Measurements from ENCODE around the gene SUSD3. TPM values are rescaled to one million over a fixed set of nuclear protein-coding genes. Genes with fewer than 3 reads are reported as not detected.

Gene SUSD3
- total and polyA plus RNA-seq, 10 of the 15 experiments (the other 5 are each of a cell fraction or from before 2014, with no cell fraction given): 2.5 to 92.0 (median 31.1) TPM

DNA sequence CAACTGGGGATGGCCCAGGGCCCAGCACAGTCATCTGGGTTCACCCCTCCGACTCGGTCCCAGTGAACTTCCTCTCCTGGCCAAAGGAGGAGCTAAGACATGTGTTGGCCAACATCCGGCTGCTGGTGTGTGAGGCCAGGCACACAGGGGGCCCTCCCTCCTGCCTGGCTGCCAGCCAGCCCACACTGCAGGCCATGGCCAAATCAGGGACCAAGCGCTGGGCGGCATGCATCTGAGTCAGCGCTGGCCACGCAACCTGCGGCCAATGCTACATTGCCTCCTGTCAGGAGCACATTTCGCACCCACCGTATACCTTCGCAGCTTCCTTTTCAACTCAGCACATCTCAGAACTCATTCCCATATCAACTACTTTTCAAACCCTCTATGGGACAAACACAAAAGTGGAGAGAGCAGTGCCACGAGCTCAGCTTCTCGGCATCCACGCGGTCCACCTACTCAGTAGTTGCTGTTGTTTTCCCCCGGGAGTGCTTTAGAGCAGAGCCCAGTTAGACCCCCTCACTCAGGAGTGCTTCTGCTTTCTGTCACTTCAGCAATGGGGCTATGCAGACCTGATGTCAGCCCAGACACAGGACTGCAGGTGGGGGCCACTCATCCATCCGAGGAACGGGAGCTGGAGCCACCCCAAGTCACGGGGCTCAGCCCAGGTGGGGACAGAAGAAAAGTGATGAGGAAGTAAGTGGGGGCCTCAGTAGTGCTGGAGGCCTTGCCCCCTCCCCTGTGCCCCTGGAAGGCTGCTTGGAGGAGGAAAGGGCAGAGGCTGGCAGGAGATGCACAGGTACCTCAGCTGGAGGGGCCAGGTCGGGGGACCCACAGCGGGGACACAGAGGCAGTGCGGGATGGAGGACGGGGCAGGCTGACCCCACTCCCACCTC is 61.7 kb downstream of the SUSD3 start (continued):
- TF ChIP-seq, protein P1, sequence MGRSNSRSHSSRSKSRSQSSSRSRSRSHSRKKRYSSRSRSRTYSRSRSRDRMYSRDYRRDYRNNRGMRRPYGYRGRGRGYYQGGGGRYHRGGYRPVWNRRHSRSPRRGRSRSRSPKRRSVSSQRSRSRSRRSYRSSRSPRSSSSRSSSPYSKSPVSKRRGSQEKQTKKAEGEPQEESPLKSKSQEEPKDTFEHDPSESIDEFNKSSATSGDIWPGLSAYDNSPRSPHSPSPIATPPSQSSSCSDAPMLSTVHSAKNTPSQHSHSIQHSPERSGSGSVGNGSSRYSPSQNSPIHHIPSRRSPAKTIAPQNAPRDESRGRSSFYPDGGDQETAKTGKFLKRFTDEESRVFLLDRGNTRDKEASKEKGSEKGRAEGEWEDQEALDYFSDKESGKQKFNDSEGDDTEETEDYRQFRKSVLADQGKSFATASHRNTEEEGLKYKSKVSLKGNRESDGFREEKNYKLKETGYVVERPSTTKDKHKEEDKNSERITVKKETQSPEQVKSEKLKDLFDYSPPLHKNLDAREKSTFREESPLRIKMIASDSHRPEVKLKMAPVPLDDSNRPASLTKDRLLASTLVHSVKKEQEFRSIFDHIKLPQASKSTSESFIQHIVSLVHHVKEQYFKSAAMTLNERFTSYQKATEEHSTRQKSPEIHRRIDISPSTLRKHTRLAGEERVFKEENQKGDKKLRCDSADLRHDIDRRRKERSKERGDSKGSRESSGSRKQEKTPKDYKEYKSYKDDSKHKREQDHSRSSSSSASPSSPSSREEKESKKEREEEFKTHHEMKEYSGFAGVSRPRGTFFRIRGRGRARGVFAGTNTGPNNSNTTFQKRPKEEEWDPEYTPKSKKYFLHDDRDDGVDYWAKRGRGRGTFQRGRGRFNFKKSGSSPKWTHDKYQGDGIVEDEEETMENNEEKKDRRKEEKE (IDR thresholded peaks at IDR 0.05): no peak
- TF ChIP-seq, protein P2, sequence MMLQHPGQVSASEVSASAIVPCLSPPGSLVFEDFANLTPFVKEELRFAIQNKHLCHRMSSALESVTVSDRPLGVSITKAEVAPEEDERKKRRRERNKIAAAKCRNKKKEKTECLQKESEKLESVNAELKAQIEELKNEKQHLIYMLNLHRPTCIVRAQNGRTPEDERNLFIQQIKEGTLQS (IDR thresholded peaks at IDR 0.05; ENCODE audit: borderline replicate concordance, extremely low read depth, low read depth, low read length): no peak
- TF ChIP-seq MTA3 (IDR thresholded peaks at IDR 0.05; ENCODE audit: borderline replicate concordance, low read length) (no peak), BMI1 (IDR thresholded peaks at IDR 0.05; ENCODE audit: borderline replicate concordance) (no peak), ASH2L (IDR thresholded peaks at IDR 0.05; ENCODE audit: borderline replicate concordance, low read depth) (no peak), ZNF207 (IDR thresholded peaks at IDR 0.05; ENCODE audit: borderline replicate concordance) (no peak), ZZZ3 (IDR thresholded peaks at IDR 0.05; ENCODE audit: control insufficient read depth, insufficient read length, low read depth) (no peak), NFXL1 (IDR thresholded peaks at IDR 0.05; ENCODE audit: borderline replicate concordance) (no peak), ZNF384 (IDR thresholded peaks at IDR 0.05; ENCODE audit: borderline replicate concordance, low read depth, low read length) (no peak), BCL11A (IDR thresholded peaks at IDR 0.05; ENCODE audit: low read depth, low read length) (no peak), ZNF622 (IDR thresholded peaks at IDR 0.05) (no peak), POU2F2 (IDR thresholded peaks at IDR 0.05; ENCODE audit: borderline replicate concordance, low read depth, low read length) (no peak), WRNIP1 (IDR thresholded peaks at IDR 0.05; ENCODE audit: borderline replicate concordance, low read depth, low read length) (no peak), PAX8 (IDR thresholded peaks at IDR 0.05) (no peak), RCOR1 (conservative IDR thresholded peaks at IDR 0.05; ENCODE audit: low read depth, low read length) (0 out of 2 replicates have a peak, but pooled peaks have one; percentile 66), RUNX3 (IDR thresholded peaks at IDR 0.05; ENCODE audit: low read length) (no peak), KDM1A (IDR thresholded peaks at IDR 0.05; ENCODE audit: borderline replicate concordance) (no peak), ZSCAN29 (IDR thresholded peaks at IDR 0.05) (no peak)
- TF ChIP-seq, protein P3, sequence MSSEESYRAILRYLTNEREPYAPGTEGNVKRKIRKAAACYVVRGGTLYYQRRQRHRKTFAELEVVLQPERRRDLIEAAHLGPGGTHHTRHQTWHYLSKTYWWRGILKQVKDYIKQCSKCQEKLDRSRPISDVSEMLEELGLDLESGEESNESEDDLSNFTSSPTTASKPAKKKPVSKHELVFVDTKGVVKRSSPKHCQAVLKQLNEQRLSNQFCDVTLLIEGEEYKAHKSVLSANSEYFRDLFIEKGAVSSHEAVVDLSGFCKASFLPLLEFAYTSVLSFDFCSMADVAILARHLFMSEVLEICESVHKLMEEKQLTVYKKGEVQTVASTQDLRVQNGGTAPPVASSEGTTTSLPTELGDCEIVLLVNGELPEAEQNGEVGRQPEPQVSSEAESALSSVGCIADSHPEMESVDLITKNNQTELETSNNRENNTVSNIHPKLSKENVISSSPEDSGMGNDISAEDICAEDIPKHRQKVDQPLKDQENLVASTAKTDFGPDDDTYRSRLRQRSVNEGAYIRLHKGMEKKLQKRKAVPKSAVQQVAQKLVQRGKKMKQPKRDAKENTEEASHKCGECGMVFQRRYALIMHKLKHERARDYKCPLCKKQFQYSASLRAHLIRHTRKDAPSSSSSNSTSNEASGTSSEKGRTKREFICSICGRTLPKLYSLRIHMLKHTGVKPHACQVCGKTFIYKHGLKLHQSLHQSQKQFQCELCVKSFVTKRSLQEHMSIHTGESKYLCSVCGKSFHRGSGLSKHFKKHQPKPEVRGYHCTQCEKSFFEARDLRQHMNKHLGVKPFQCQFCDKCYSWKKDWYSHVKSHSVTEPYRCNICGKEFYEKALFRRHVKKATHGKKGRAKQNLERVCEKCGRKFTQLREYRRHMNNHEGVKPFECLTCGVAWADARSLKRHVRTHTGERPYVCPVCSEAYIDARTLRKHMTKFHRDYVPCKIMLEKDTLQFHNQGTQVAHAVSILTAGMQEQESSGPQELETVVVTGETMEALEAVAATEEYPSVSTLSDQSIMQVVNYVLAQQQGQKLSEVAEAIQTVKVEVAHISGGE (CRISPR knock-in tag; IDR thresholded peaks at IDR 0.05): no peak
- TF ChIP-seq, protein P4, sequence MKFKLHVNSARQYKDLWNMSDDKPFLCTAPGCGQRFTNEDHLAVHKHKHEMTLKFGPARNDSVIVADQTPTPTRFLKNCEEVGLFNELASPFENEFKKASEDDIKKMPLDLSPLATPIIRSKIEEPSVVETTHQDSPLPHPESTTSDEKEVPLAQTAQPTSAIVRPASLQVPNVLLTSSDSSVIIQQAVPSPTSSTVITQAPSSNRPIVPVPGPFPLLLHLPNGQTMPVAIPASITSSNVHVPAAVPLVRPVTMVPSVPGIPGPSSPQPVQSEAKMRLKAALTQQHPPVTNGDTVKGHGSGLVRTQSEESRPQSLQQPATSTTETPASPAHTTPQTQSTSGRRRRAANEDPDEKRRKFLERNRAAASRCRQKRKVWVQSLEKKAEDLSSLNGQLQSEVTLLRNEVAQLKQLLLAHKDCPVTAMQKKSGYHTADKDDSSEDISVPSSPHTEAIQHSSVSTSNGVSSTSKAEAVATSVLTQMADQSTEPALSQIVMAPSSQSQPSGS (IDR thresholded peaks at IDR 0.05; ENCODE audit: low read length): no peak
- TF ChIP-seq, protein P5, sequence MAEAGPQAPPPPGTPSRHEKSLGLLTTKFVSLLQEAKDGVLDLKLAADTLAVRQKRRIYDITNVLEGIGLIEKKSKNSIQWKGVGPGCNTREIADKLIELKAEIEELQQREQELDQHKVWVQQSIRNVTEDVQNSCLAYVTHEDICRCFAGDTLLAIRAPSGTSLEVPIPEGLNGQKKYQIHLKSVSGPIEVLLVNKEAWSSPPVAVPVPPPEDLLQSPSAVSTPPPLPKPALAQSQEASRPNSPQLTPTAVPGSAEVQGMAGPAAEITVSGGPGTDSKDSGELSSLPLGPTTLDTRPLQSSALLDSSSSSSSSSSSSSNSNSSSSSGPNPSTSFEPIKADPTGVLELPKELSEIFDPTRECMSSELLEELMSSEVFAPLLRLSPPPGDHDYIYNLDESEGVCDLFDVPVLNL (IDR thresholded peaks at IDR 0.05; ENCODE audit: low read depth, low read length): no peak
